ENCODE measurements around the gene DCDC2C.

DCDC2C gene

DNA sequence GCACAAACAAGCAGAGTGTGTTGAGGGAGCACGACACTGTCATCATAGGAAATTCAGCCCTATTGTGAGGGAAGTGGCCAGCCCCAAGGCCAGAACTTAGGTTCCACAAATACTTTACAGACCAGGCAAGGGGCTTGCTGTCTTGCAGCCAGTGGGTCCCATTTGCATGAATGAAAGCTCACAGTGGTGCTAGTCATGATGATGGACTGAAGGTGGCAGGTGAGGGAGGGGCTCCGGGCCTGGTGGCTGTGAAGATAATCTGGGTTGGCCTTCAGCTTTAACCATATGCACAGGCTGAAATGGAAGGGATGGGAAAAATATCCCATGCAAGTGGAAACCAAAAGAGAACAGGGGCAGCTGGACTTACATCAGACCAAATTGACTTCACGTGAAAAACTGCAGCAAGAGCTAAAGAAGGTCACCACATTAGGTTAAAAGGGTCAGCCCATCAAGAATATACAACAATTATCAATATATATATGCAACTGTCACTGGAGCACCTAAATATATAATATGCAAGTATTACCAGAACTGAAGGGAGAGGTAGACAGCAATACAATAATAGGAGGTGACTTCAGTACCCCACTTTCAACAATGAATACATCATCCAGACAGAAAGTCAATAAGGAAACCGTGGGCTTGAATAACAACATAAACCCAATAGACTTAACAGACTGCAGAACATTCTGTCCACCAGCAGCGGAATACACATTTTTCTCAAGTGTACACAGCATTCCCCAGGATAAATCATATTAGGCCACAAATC lies 39.6 kb downstream of the DCDC2C start:
- DNase-seq (ENCODE audit: low read depth in 2 of 2, low spot score in 1 of 2) = no peak

DNA sequence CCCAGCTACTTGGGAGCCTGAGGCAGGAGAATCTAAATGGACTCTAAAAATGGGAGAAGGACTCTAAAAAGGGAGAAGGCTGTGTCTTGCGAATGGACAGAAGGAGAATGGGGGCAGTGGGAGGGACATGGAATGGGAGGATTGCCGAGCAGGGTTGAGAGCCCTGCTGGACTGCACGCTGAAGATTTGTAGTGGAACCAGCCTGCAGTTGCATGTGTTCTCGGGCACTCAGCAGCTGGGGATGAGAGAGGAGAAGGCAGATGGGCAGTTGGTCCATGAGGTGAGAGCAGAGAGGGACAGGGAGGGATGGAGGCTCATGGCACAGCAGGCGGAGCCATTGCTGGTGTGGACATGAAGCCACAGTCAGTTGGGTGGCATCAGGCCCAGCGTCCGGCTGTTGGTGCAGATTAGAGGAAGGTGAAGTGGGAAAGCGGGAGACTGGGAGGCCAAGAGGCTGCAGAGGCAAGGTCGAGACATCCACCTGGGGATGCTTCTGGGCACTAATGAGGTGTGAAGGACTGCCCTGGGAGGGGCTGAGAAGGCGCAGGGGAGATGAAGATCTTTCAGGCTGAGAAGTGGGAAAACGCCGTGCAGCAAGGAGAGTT lies 40.7 kb downstream of the DCDC2C start:
- DNase-seq (ENCODE audit: low read depth in 2 of 2, low spot score in 1 of 2) = no peak

GRCh38 chr2:3745920-3746319 lies 42.5 kb downstream of the DCDC2C start:
- DNase-seq (ENCODE audit: low read depth in 2 of 2, low spot score in 1 of 2) = no peak

GRCh38 chr2:3747032-3747654 lies 43.8 kb downstream of the DCDC2C start:
- no peak for DNase-seq (ENCODE audit: low read depth in 2 of 2, low spot score in 1 of 2)

DNA sequence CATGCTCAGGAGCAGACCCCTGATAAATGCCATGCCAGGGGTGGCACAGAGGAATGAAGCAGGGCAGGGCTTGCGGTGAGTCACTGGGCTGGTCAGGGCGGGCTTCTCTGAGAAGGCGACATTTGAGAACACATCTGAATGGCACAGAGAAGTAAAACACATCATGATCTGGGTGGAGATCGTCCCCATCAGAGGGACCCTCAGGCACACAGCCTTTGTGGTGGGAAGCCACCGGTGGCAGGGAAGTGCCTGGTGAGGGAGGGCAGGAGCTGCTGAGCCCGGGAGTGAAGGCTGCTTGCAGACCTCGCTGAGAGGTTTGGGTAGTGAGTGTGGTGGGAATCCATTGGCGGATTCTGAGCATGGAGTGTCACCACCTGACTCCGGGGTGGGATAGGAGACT lies 44.5 kb downstream of the DCDC2C start:
- DNase-seq (ENCODE audit: low read depth in 2 of 2, low spot score in 1 of 2) = no peak

GRCh38 chr2:3749201-3749600 lies 45.8 kb downstream of the DCDC2C start:
- no peak for DNase-seq (ENCODE audit: low read depth in 2 of 2, low spot score in 1 of 2)

DNA sequence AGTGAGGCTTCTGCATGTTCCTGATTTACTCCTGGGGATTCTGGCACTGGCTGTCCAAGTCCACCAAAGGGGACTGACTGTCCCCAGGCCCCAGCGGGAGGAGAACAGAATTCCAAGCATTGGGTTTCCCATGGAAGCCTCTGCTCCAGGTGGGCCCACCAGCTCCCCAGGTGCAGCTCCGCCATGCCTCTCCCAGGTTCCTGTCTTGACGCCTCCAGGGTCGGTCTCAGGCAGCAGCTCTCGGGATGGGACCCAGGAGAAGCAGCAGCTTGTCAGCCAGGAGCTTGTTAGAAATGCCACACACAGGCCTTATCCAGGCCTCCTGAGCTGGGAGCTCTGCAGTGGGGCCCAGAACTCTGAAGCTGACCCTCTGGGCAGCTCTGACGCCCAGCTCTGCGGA lies 47.9 kb downstream of the DCDC2C start:
- DNase-seq (ENCODE audit: low read depth in 2 of 2, low spot score in 1 of 2) = no peak

DNA sequence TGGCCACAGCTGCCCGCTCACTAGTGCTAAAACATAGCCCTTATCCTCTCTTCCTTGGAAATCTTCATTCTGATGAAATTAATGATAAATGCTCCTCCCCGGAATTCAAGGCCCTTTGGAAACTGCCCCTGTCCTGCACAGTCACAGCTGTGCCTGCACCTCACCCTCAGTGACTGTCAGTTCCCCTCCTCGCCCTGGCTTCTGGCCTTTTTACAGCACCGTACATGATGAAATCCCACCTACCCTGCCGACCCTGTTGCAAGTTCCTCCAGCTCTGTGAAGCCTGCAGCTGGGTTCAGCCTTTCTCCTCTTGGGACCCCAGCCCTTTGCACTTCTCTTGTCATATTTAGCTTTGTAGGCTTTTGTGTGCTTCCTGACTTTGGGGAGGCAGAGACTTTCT lies 48.4 kb downstream of the DCDC2C start:
- DNase-seq (ENCODE audit: low read depth in 2 of 2, low spot score in 1 of 2) = no peak

GRCh38 chr2:3752376-3752775 lies 49.0 kb downstream of the DCDC2C start:
- no peak for DNase-seq (ENCODE audit: low read depth in 2 of 2, low spot score in 1 of 2)

DNA sequence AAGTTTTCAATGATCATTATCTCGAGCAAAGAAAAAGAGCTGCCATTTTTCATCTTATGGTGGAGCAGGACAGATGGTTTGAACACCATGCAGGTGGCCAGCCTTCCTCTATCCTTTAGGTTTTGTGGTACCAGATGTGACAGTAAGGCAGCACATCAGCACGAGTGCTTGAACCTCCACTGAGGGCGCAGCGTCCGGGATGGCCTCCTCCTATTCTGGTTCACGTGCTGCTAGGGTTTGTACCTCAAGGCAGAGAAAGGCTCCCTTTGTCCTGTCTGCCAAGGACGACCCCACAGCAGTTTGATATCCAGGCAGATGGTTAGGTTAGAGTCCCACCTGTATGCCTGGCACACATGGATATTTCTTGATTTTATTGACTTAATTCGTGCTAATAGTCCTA lies 50.2 kb downstream of the DCDC2C start:
- DNase-seq (ENCODE audit: low read depth in 2 of 2, low spot score in 1 of 2) = no peak

DNA sequence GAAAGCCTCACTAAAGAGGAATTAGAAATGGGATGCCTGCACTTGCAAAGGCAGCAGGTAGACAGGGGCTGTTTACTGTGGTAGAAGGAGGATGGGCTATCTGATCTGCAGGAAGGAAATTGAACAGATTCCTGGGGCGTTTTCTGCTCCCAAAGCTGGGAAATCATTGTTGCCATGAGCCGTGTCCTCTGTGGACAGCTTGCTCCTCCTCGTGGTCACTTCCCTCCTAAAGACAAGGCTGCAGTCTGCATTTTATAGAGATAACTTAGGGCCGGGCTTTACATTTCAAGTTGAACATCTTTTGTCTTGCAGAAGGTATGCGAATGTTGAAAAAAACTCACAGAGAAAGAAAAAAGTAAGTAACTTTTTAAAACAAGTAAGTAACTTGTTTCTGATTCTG lies 50.9 kb downstream of the DCDC2C start:
- DNase-seq (ENCODE audit: low read depth in 2 of 2, low spot score in 1 of 2) = no peak

GRCh38 chr2:3754795-3755194 lies 51.4 kb downstream of the DCDC2C start:
- DNase-seq (ENCODE audit: low read depth in 2 of 2, low spot score in 1 of 2) = no peak

- DNase-seq (ENCODE audit: low read depth in 2 of 2, low spot score in 1 of 2) = no peak
These were observed 51.9 kb downstream of the DCDC2C start for GRCh38 chr2:3755277-3755676.

DNA sequence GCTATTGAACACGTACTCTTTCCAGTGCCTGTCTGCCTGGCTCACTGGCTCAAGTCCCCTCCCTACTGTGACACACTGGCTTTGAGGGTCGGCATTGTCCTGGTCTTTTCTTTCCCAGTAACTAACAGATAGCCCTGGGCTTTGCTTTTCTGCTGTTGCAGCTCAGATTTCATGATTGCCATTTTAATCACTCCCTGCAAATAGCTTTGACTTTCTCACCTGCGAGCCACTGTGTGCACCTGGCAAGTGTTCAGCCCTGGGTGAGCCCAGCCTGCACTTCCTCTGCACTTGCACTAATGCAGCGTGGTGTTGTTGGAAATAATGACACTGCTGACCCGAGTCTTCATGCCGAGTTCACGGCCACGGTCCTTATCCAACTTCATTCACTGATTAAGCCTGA lies 52.9 kb downstream of the DCDC2C start:
- no peak for DNase-seq (ENCODE audit: low read depth in 2 of 2, low spot score in 1 of 2)

GRCh38 chr2:3758906-3759305 lies 55.5 kb downstream of the DCDC2C start:
- DNase-seq (ENCODE audit: low read depth in 2 of 2, low spot score in 1 of 2) = no peak

- no peak for DNase-seq (ENCODE audit: low read depth in 2 of 2, low spot score in 1 of 2)
These were observed 56.0 kb downstream of the DCDC2C start for GRCh38 chr2:3759331-3759730.

DNA sequence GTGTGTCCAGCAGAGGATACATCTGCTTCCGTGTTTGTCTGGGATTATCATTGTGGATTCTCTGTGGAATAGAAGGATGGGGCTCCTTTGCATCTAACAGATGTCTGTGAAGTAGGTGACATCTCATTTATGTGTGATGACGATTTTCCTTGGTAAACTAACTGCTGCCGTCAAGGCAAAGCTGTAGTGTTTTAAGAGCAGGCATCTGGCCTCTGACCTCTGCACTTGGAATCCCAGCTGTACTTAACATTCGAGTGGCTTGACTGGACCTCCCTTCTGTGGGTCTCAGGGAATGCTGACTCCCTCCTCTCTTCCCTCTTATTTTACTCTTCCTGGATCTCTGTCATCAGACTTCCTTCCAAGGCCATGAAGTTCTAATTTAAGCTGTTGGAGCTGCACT lies 56.4 kb downstream of the DCDC2C start:
- DNase-seq (ENCODE audit: low read depth in 2 of 2, low spot score in 1 of 2) = no peak

GRCh38 chr2:3761272-3761671 lies 57.9 kb downstream of the DCDC2C start:
- no peak for DNase-seq (ENCODE audit: low read depth in 2 of 2, low spot score in 1 of 2)

GRCh38 chr2:3762771-3763447 lies 59.5 kb downstream of the DCDC2C start:
- DNase-seq (ENCODE audit: low read depth in 2 of 2, low spot score in 1 of 2) = no peak

DNA sequence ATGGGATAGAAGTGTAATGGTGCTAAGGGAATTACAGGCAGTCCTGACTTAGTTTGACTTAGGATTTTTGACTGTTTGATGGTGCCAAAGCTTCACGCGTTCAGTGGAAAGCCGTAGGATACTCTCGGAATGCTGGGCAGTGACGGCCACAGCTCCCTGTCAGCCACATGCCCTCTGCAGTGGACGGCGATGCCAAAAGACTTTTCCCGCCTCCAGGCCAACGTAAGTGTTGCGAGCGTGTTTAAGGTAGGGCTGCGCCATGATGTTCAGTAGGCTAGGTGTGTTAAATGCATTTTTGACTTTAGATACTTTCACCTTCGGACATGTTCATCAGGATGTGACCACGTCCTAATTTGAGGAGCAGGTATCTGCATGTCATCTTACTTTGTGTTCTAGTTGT lies 63.4 kb downstream of the DCDC2C start:
- DNase-seq (ENCODE audit: low read depth in 2 of 2, low spot score in 1 of 2) = no peak

- no peak for DNase-seq (ENCODE audit: low read depth in 2 of 2, low spot score in 1 of 2)
These were observed 65.8 kb downstream of the DCDC2C start for GRCh38 chr2:3768960-3769765.
